CD4-positive, CD25-positive, alpha-beta regulatory T cell (primary cell): Measurements from ENCODE around the gene TTC39B. TPM values are rescaled to one million over a fixed set of nuclear protein-coding genes. Genes with fewer than 3 reads are reported as not detected.

Experiments used
- ATAC-seq, 2 donors: fragments of 150-1000 bp; cut with Tn5 transposase; one replicate each; pipeline ENCODE4 v1.10.0; 2021; ENCODE audit warnings: low read depth in 2 of 2, moderate number of reproducible peaks in 2 of 2, moderate library complexity in 1 of 2
- DNase-seq, 3 donors: peaks; one replicate each; pipeline versions ENCODE4 v3.0.0 to v3.0.0-alpha.2; 2012 to 2022; ENCODE audit warnings: mixed read lengths in 1 of 3
- H3K27ac ChIP-seq: one replicate; pipeline ENCODE4 v1.7.0; 2013; ENCODE audit warnings: mild to moderate bottlenecking, low read length; ENCODE audit not compliant: insufficient read depth, poor library complexity, severe bottlenecking
- H3K27me3 ChIP-seq: one replicate; pipeline ENCODE4 v1.7.0; 2013; ENCODE audit warnings: low read length; ENCODE audit not compliant: control insufficient read depth, insufficient read depth
- H3K36me3 ChIP-seq: one replicate; pipeline ENCODE4 v1.7.0; 2013; ENCODE audit warnings: mild to moderate bottlenecking, low read length, moderate library complexity; ENCODE audit not compliant: control insufficient read depth, insufficient read depth
- H3K4me1 ChIP-seq: 2 replicates; pipeline ENCODE4 v1.7.0; 2013; ENCODE audit warnings: mild to moderate bottlenecking, low read length; ENCODE audit not compliant: insufficient read depth, control insufficient read depth, poor library complexity, severe bottlenecking
- H3K4me3 ChIP-seq: one replicate; pipeline ENCODE4 v1.7.0; 2013; ENCODE audit warnings: low read depth, mild to moderate bottlenecking, low read length, moderate library complexity
- H3K9me3 ChIP-seq, 2 experiments: 1 replicate in 1 of 2; 2 replicates in 1 of 2; pipeline ENCODE4 v1.7.0; 2013; ENCODE audit warnings: low read length in 2 of 2, mild to moderate bottlenecking in 1 of 2, moderate library complexity in 1 of 2; ENCODE audit not compliant: control insufficient read depth in 2 of 2
- H3K27ac Mint-ChIP-seq, 3 donors: one replicate each; pipeline ENCODE4 v1.8.0; 2020 to 2022; ENCODE audit warnings: mild to moderate bottlenecking in 3 of 3, mixed read lengths in 3 of 3, moderate library complexity in 2 of 3
- H3K27me3 Mint-ChIP-seq: one replicate; pipeline ENCODE4 v1.8.0; 2022; ENCODE audit warnings: mild to moderate bottlenecking, mixed read lengths
- H3K36me3 Mint-ChIP-seq: one replicate; pipeline ENCODE4 v1.8.0; 2020; ENCODE audit warnings: mixed read lengths
- H3K4me1 Mint-ChIP-seq, 4 donors: one replicate each; pipeline ENCODE4 v1.8.0; 2020 to 2022; ENCODE audit warnings: mixed read lengths in 4 of 4, mild to moderate bottlenecking in 1 of 4
- H3K4me3 Mint-ChIP-seq, 4 donors: one replicate each; pipeline ENCODE4 v1.8.0; 2020 to 2022; ENCODE audit warnings: mild to moderate bottlenecking in 4 of 4, mixed read lengths in 4 of 4, moderate library complexity in 3 of 4
- H3K9me3 Mint-ChIP-seq, 7 donors: one replicate each; pipeline ENCODE4 v1.8.0; 2020 to 2022; ENCODE audit warnings: mixed read lengths in 7 of 7, mild to moderate bottlenecking in 3 of 7, moderate library complexity in 2 of 7
- polyA plus RNA-seq, 4 donors: library from polyadenylated mRNA; unstranded; fragments of 300-500 nt; fragmentation: Illumina TruSeq; gene quantifications; one replicate each; pipeline ENCODE4 v1.2.3, GENCODE V29; 2021
- total RNA-seq: library from RNA; stranded (reverse); gene quantifications from one replicate; pipeline ENCODE4 v1.2.3, GENCODE V29; 2022

The TTC39B gene
- total and polyA plus RNA-seq, 5 donors from 2014 or later, result 4.0 to 42.7 (median 8.8) TPM

DNA sequence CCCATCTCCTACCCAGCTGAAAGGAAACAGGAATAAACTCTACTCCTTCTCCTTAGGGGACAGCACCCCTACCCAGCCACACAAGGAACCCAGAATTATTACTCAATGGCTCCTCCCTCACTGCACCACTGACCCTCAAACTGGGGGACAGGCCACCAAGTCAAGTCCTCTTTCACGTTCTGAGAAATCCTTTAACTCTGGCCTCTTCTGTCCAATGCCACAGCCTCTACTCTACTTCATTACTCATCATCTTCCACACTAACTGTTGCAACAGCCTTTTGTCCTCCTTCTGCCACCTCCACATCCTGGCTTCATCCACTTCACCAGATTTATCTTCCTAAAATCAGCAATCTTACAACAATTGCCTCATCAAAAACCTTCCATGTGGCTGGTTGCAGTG, 6.8 kb downstream of the TTC39B start:
- Mint-ChIP-seq H3K27me3 (no peaks in the 10 kb centered on the region), H3K4me1 (peaks cover 36 to 77% (median 61%) of the 10 kb centered on the region in 4 donors), H3K36me3 (peaks cover 14% of the 10 kb centered on the region), H3K27ac (peak overlapping the region; percentile 96 to 99 (median 98)), H3K9me3 (peaks cover 0 to 7% (median 0%) of the 10 kb centered on the region in 7 donors), H3K4me3 (peak overlapping the region in 3 of 4 donors; percentile 78 to 87 (median 83))
- Histone ChIP-seq H3K36me3 (no peaks in the 10 kb centered on the region), H3K27ac (peak overlapping the region; percentile 89), H3K27me3 (no peaks in the 10 kb centered on the region), H3K9me3 (no peaks in the 10 kb centered on the region), H3K4me3 (peak overlapping the region; percentile 77), H3K4me1 (peaks cover 71% of the 10 kb centered on the region)
- ATAC-seq (no peak), DNase-seq (no peak)

DNA sequence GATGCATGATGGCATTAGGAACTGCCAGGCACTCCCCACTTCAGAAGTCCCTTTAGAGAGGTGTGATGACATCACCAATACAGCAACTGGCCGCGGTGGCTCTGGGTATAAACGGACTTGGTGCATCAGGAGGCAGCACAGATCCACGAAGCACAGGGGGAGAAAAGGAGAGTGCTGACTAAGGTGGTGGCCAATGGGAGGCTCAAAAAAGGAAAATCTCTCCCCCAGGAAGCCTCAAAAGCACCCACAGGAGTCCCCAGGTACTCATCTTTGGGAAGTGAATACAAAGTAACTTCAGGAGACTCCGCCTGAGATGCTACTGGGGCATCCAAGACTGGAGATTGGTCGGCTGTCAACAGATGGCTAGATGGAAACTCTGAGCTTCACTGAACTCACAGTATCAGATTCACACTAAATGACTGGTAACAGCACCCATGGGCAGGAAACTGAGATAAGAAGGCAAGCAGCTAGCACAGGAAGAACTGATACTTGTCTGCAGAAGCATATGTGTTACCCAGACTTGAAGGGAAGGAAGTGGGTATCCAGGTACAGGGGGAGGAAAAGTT, 7.6 kb downstream of the TTC39B start:
- ATAC-seq, result peak; percentile 92
- peaks cover 0 to 7% (median 0%) of the 10 kb centered on the region in 7 donors for H3K9me3 Mint-ChIP-seq
- H3K27me3 Mint-ChIP-seq, result no peaks in the 10 kb centered on the region
- peak overlapping the region; percentile 78 to 87 (median 82) for H3K4me3 Mint-ChIP-seq
- peak overlapping the region; percentile 96 to 99 (median 98) for H3K27ac Mint-ChIP-seq
- Histone ChIP-seq H3K27ac (peak overlapping the region; percentile 89), H3K4me3 (peak overlapping the region; percentile 77), H3K27me3 (no peaks in the 10 kb centered on the region), H3K36me3 (no peaks in the 10 kb centered on the region), H3K4me1 (peaks cover 71% of the 10 kb centered on the region), H3K9me3 (no peaks in the 10 kb centered on the region)
- H3K4me1 Mint-ChIP-seq, result peaks cover 30 to 77% (median 59%) of the 10 kb centered on the region in 4 donors
- peak; percentile 47 to 88 (median 67) for DNase-seq
- peaks cover 14% of the 10 kb centered on the region for H3K36me3 Mint-ChIP-seq

DNA sequence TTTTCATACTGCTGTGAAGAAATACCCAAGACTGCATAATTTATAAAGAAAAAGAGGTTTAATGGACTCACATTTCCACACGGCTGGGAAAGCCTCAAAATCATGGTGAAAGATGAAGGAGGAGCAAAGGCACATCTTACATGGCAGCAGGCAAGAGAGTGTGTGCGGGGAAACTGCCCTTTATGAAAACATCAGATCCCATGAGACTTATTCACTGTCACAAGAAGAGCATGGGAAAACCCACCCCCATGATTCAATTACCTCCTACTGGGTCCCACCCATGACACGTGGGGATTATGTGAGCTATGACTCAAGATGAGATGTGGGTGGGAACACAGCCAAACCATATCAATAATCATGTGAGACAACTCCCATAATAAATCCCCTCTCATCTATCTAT, 8.7 kb downstream of the TTC39B start:
- H3K27me3 Mint-ChIP-seq, result no peaks in the 10 kb centered on the region
- peak overlapping the region; percentile 96 to 99 (median 98) for H3K27ac Mint-ChIP-seq
- H3K9me3 Mint-ChIP-seq, result peaks cover 0 to 7% (median 0%) of the 10 kb centered on the region in 7 donors
- H3K36me3 Mint-ChIP-seq, result peaks cover 14% of the 10 kb centered on the region
- Histone ChIP-seq H3K27me3 (no peaks in the 10 kb centered on the region), H3K27ac (peak overlapping the region; percentile 89), H3K9me3 (no peaks in the 10 kb centered on the region), H3K4me3 (peak overlapping the region; percentile 77), H3K36me3 (no peaks in the 10 kb centered on the region), H3K4me1 (peaks cover 78% of the 10 kb centered on the region)
- peaks cover 30 to 82% (median 63%) of the 10 kb centered on the region in 4 donors for H3K4me1 Mint-ChIP-seq
- no peak for DNase-seq
- ATAC-seq, result no peak
- H3K4me3 Mint-ChIP-seq, result peak overlapping the region; percentile 78 to 87 (median 82)

DNA sequence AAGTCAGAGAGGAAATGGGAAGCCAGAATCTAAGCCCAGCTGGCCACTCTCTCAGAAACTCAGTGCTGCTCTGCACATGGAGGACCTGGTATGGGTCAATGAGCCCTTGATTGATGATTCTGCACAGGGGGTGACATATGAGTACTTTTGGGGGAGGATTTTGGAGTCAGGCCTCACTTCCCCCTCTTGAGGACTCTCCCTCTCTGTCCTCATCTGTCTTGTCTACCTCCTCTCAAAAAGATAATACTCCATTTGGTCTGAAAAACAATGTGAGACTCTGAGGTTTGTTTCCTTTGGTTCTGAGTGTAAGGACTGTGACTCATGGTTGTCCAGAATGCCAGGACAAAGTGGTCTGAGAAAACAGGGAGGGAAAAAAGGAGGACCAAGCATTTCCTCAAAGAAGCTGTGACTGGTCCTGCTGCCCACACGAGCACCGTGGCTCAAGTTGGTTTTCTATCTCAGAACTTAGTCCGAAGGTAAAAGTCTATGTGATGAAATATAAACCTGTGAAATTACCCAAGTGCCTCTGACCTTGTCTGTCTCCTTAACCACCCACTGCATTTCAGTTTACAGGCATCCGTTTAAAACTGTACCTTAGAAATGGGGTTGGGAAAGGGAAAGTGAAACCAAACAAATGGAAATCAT, 11.1 kb downstream of the TTC39B start:
- Mint-ChIP-seq H3K27me3 (no peaks in the 10 kb centered on the region), H3K4me1 (peaks cover 26 to 86% (median 64%) of the 10 kb centered on the region in 4 donors), H3K4me3 (peak overlapping the region; percentile 78 to 90 (median 85)), H3K27ac (peak overlapping the region; percentile 96 to 99 (median 98)), H3K36me3 (peaks cover 17% of the 10 kb centered on the region), H3K9me3 (peaks cover 0 to 7% (median 0%) of the 10 kb centered on the region in 7 donors)
- Histone ChIP-seq H3K4me1 (peaks cover 78% of the 10 kb centered on the region), H3K9me3 (no peaks in the 10 kb centered on the region), H3K36me3 (no peaks in the 10 kb centered on the region), H3K27ac (peak overlapping the region; percentile 89), H3K27me3 (no peaks in the 10 kb centered on the region), H3K4me3 (peak overlapping the region; percentile 85)
- ATAC-seq, result peak; percentile 30 to 49
- DNase-seq, result peak in 2 of 3 donors; percentile 62 to 78

DNA sequence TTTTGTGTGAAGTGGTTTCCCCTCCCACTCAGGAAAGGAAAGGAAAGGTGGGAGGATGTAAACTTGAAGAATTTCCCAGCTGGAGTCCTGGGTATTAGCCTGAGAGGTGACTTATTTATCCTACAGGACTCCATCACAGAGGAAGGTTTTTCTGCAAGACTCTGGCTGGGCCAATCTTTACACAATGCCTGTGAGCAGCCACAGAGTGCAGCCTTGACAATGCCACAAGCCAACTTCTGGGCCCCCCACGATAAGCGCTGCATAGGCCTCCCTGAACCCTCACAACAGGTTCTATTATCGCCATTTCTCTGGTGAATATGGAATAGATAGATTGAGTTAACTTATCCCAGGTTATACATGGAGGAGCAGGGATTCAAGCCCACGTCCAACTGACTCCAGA, 12.4 kb downstream of the TTC39B start:
- peaks cover 0 to 7% (median 0%) of the 10 kb centered on the region in 7 donors for H3K9me3 Mint-ChIP-seq
- H3K36me3 Mint-ChIP-seq, result peaks cover 17% of the 10 kb centered on the region
- peak overlapping the region; percentile 96 to 99 (median 98) for H3K27ac Mint-ChIP-seq
- H3K4me1 Mint-ChIP-seq, result peaks cover 22 to 77% (median 60%) of the 10 kb centered on the region in 4 donors
- ATAC-seq (no peak), DNase-seq (no peak)
- Histone ChIP-seq H3K4me1 (peaks cover 65% of the 10 kb centered on the region), H3K27me3 (no peaks in the 10 kb centered on the region), H3K9me3 (no peaks in the 10 kb centered on the region), H3K4me3 (peak overlapping the region; percentile 85), H3K27ac (peak overlapping the region; percentile 89), H3K36me3 (no peaks in the 10 kb centered on the region)
- peak overlapping the region; percentile 26 to 90 (median 66) for H3K4me3 Mint-ChIP-seq
- H3K27me3 Mint-ChIP-seq, result no peaks in the 10 kb centered on the region

DNA sequence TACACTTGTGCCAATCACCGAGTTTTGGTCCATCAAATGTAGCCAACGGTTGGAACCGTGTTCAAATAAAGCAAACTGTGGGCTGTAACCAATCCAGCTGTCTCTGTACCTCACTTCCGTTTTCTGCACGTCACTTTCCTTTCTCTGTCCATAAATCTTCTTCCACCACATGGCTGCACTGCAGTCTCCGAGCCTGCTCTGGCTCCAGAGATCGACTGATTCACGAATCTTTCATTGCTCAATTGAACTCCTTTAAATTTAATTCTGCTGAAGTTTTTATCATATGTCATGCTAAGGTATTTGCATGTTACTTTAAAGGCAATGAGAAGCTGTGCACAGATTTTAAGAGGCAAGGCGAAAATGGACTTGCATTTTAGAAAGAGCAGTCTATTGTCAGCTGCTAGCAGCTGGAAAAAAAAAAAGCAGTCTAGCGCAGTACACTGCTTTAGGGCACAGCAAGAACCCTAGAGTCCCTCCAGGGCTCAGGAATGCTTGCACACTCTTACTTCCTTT, 13.2 kb downstream of the TTC39B start:
- Mint-ChIP-seq H3K4me1 (peaks cover 20 to 76% (median 57%) of the 10 kb centered on the region in 4 donors), H3K36me3 (peaks cover 15% of the 10 kb centered on the region), H3K27me3 (no peaks in the 10 kb centered on the region), H3K4me3 (peak overlapping the region in 3 of 4 donors; percentile 26 to 86 (median 71)), H3K9me3 (peaks cover 0 to 5% (median 0%) of the 10 kb centered on the region in 7 donors), H3K27ac (peak overlapping the region; percentile 96 to 99 (median 98))
- Histone ChIP-seq H3K4me1 (peaks cover 58% of the 10 kb centered on the region), H3K36me3 (no peaks in the 10 kb centered on the region), H3K27me3 (no peaks in the 10 kb centered on the region), H3K4me3 (peak overlapping the region; percentile 38), H3K9me3 (no peaks in the 10 kb centered on the region), H3K27ac (peak overlapping the region; percentile 89)
- ATAC-seq, result peak in 1 of 2 donors; percentile 11
- DNase-seq, result peak in 2 of 3 donors; percentile 31 to 46

DNA sequence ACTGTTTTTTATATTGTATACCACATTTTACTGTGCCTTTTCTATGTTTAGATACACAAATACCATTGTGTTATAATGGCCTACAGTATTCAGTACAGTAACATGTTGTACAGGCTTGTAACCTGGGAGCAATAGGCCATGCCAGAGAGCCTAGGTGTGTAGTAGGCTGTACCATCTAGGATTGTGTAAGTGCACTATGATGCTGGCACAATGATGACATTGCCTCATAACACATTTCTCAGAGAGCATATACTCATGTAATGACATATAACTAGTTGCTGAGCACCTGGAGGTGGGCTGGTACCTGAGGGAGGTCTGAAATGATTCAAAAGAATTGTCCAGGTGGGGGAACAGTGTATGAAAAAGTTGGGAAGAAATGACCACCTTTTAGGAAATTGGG, 13.9 kb downstream of the TTC39B start:
- ATAC-seq (no peak), DNase-seq (no peak)
- no peaks in the 10 kb centered on the region for H3K9me3 Mint-ChIP-seq
- Histone ChIP-seq H3K4me3 (no peak overlapping the region), H3K36me3 (no peaks in the 10 kb centered on the region), H3K9me3 (no peaks in the 10 kb centered on the region), H3K4me1 (peaks cover 50% of the 10 kb centered on the region), H3K27me3 (no peaks in the 10 kb centered on the region), H3K27ac (peak overlapping the region; percentile 89)
- peak overlapping the region; percentile 48 to 98 (median 96) for H3K27ac Mint-ChIP-seq
- no peaks in the 10 kb centered on the region for H3K27me3 Mint-ChIP-seq
- peak overlapping the region in 2 of 4 donors; percentile 25 to 31 for H3K4me3 Mint-ChIP-seq
- peaks cover 21 to 73% (median 50%) of the 10 kb centered on the region in 4 donors for H3K4me1 Mint-ChIP-seq
- H3K36me3 Mint-ChIP-seq, result peaks cover 8% of the 10 kb centered on the region
